GM12891 (cell line): ENCODE results near the gene DCAF15.

ENCODE experiments used
- DNase-seq: peaks from one replicate; pipeline ENCODE4 v3.0.0; 2011; ENCODE audit warnings: low spot score; ENCODE audit not compliant: insufficient read length
- FAIRE-seq: peaks from 2 replicates; lab custom pipeline; 2011; peaks lifted over from hg19 to GRCh38; lab: Jason Lieb, UNC
- PAX5 ChIP-seq: IDR thresholded peaks from 2 replicates; pipeline ENCODE4 v1.6.1; 2011; ENCODE audit warnings: low read length, moderate library complexity, mild to moderate bottlenecking; ENCODE audit not compliant: insufficient read depth, severe bottlenecking
- POLR2A ChIP-seq: IDR thresholded peaks from 2 replicates; pipeline ENCODE4 v1.6.1; 2011; ENCODE audit warnings: low read depth, low read length, control low read depth
- POLR2AphosphoS5 ChIP-seq: IDR thresholded peaks from 2 replicates; pipeline ENCODE4 v1.6.1; 2011; ENCODE audit warnings: low read depth, low read length, control low read depth
- POU2F2 ChIP-seq: IDR thresholded peaks from 2 replicates; pipeline ENCODE4 v1.6.1; 2011; ENCODE audit warnings: low read depth, mild to moderate bottlenecking, control low read depth, low read length, moderate library complexity
- SPI1 ChIP-seq: IDR thresholded peaks from 2 replicates; pipeline ENCODE4 v1.6.1; 2011; ENCODE audit warnings: low read depth, low read length, control low read depth
- TAF1 ChIP-seq: IDR thresholded peaks from 2 replicates; pipeline ENCODE4 v1.6.1; 2011; ENCODE audit warnings: low read depth, low read length, control low read depth

Gene DCAF15

DNA sequence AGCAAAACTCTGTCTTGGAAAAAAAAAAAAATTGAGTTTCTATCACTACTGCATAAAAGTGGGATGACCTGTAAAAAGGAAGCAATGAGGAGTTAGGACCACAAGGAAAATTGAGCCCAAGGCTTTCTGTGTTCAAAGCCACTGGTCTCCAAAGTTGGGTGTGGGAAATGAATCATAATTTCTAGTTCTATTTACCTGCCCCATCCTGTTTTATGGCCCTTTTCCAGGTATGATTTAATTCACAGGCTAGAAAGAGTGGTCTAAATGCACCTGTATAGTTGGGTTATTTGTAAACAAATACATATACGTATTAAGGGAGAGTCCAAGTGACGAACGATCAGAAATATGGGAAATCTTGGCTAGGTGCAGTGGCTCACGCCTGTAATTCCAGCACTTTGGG lies 5.9 kb upstream of the DCAF15 start:
- TF ChIP-seq POLR2A (no peak), PAX5 (no peak), SPI1 (no peak), POU2F2 (no peak), TAF1 (no peak), POLR2AphosphoS5 (no peak)
- DNase-seq, result no peak
- FAIRE-seq, result no peak

DNA sequence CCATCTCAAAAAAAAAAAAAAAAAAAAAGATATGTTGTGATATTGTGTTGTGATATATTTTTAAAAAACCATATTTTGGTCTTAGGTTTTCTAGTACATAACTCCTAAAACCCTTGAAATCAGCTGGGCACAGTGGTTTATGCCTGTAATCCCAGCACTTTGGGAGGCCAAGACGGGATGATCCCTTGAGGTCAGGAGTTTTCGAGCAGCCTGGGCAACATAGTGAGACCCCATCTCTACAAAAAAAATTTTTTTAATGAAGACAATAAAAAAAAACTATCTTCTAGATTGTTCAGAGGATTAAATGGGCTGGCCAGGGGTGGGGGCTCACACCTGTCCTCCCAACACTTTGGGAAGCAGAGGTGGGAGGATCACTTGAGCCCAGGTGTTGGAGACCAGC lies 1.3 kb upstream of the DCAF15 start:
- FAIRE-seq (no peak), DNase-seq (no peak)
- TF ChIP-seq SPI1 (no peak), PAX5 (no peak), POU2F2 (no peak), POLR2A (no peak), TAF1 (no peak), POLR2AphosphoS5 (no peak)

DNA sequence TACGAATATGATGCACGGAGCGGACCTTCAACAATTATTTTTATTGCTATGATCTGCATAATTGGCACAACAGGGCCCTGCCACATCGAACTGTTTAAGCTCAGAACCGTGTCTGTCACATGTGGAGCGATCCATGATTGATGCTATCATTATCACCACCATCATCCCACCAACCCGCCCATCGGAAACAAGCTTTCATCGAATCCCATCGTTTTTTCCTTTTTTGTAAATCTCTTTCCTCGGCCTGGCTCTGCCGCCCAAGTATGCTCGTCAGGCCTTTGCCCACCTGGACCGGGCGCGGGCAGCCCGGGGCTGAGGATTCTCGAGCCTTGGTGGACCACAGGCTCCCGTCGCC lies 533 bp upstream of the DCAF15 start:
- no peak for FAIRE-seq
- TF ChIP-seq POLR2AphosphoS5 (no peak), POLR2A (no peak)

GRCh38 chr19:13952931-13953531 lies 722 bp downstream of the DCAF15 start:
- no peak for DNase-seq
- FAIRE-seq, result no peak
- TF ChIP-seq POLR2AphosphoS5 (no peak), SPI1 (no peak), POLR2A (no peak), TAF1 (no peak), POU2F2 (no peak), PAX5 (no peak)

More for the DNA sequence above, 533 bp upstream of the DCAF15 start:
- no peak for DNase-seq

DNA sequence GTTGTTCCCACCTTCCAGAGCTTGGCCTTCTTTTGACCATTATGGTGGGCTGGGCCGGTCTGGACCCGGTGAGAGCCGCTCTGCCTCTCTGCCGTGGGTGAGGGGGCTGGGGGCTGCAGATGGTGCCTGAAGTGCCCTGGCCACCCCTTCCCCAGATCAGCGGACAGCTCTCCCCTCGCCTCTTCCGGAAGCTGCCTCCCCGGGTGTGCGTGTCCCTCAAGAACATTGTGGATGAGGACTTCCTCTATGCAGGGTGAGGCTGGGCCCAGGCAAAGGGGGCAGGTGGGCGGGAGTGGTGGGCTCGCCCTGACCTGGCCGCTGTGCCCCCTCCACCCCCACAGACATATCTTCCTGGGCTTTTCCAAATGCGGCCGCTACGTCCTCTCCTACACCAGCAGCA lies 1.9 kb downstream of the DCAF15 start:
- FAIRE-seq, result no peak

GRCh38 chr19:13955662-13956364 lies 3.5 kb downstream of the DCAF15 start:
- FAIRE-seq, result no peak
- DNase-seq, result no peak
- TF ChIP-seq POU2F2, result no peak

More for the DNA sequence above, 1.9 kb downstream of the DCAF15 start:
- TF ChIP-seq POU2F2 (no peak), SPI1 (no peak)
- DNase-seq, result no peak

DNA sequence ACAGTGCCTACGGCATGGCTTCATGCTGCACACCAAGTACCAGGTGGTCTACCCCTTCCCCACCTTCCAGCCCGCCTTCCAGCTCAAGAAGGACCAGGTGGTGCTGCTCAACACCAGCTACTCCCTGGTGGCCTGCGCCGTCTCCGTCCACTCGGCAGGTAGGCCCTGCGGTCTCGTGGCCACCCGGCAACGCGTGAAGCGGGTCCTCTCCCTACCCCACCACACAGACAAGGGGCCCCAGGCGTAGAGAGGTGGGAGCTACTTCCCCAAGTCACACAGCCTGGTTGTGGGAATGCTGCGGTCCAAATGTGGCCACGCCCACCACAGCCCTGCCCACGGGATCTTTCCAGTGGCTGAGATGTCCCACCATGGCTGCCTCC lies 4.0 kb downstream of the DCAF15 start:
- DNase-seq (no peak), FAIRE-seq (no peak)
- TF ChIP-seq POLR2A (no peak), PAX5 (no peak), POLR2AphosphoS5 (no peak), POU2F2 (no peak), SPI1 (no peak), TAF1 (no peak)

DNA sequence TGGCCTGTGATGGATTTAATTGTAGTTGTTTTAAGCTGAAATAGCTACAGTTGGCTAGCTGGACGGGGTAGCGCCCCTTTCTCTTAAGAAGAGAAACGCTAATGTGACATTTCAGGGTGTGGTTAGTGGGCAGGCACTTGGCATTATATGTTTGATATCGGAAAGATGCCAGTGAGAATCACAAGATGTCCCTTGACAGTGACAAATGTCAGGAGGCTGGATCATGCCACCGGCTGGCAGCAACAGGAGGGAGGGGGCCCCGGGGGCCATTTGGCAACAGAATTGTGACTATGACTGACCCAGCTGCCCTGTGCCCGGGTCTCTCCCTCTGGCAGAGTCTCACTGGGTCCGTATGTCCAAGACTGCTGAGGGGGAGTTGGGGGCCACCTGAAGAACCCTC lies 4.7 kb downstream of the DCAF15 start:
- DNase-seq (no peak), FAIRE-seq (no peak)
- no peak for TF ChIP-seq TAF1
- no peak for TF ChIP-seq SPI1
- TF ChIP-seq POLR2AphosphoS5, result no peak
- no peak for TF ChIP-seq PAX5
- no peak for TF ChIP-seq POLR2A
- no peak for TF ChIP-seq POU2F2

GRCh38 chr19:13958043-13958442 lies 5.7 kb downstream of the DCAF15 start:
- no peak for TF ChIP-seq PAX5
- no peak for TF ChIP-seq TAF1
- no peak for TF ChIP-seq SPI1
- TF ChIP-seq POU2F2, result no peak
- TF ChIP-seq POLR2AphosphoS5, result no peak
- no peak for TF ChIP-seq POLR2A
- no peak for DNase-seq
- no peak for FAIRE-seq

GRCh38 chr19:13959141-13959961 lies 7.0 kb downstream of the DCAF15 start:
- TF ChIP-seq POLR2AphosphoS5 (no peak), POLR2A (no peak), TAF1 (no peak), POU2F2 (no peak), SPI1 (no peak), PAX5 (no peak)
- DNase-seq (no peak), FAIRE-seq (no peak)

DNA sequence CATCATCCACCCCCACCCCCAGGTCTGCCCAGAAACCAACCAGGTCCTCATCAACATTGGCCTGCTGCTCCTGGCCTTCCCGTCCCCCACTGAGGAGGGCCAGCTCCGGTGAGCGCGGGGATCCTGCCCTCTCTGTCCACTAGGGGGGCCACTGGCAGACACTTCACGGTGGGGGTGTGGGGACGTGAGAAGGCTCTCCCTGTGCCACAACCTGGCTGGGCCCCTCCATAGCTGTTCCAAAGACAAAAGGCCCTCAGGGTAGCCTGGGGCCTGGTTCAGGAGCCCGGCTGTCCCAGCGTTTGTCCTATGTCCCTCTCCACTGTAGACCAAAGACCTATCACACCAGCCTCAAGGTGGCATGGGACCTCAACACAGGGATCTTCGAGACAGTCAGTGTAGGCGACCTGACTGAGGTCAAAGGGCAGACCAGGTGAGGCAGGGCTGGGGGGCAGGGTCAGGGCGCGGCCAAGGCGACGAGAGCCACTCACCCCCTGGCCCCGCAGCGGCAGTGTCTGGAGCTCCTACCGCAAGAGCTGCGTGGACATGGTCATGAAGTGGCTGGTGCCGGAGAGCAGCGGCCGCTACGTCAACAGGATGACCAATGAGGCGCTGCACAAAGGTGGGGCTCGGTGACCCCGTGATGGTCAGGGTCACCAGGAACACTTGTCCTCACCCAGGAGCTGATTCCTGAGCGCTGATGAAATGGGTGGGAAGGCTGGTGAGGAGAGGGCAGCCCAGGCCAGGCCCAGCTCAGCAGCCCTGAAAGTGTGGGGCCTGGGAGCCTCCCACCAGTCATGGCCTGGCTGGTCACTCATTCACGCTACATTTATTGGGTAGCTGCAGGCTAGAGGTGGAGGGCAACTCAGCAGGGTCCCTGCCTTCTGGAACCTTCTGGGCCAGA lies 7.9 kb downstream of the DCAF15 start:
- TF ChIP-seq SPI1 (no peak), POLR2A (no peak), POLR2AphosphoS5 (no peak), TAF1 (no peak), PAX5 (no peak), POU2F2 (no peak)
- DNase-seq (peak; percentile 64), FAIRE-seq (no peak)
